Transverse colon (tissue), 4 donors: ENCODE results near the gene NME5. TPM values are rescaled to one million over a fixed set of nuclear protein-coding genes. Genes with fewer than 3 reads are reported as not detected.
"Not testable (repeated sequence)": the region's sequence is repeated elsewhere in the genome, so short reads cannot be mapped to it uniquely, and the experiment has no call there.

ENCODE experiments used
- DNase-seq: peaks from one replicate; pipeline ENCODE4 v3.0.0-alpha.2; 2019
- H3K27ac ChIP-seq, 4 donors: fragments of 200-600 bp; sonication (generic); 2 replicates each; pipeline ENCODE4 v1.5.1; 2016 to 2018; ENCODE audit warnings: inconsistent platforms in 4 of 4
- H3K27me3 ChIP-seq: fragments of 200-600 bp; sonication (generic); 2 replicates; pipeline ENCODE4 v1.5.1; 2017; ENCODE audit warnings: inconsistent platforms
- H3K36me3 ChIP-seq, 4 donors: fragments of 200-600 bp; sonication (generic); 2 replicates each; pipeline ENCODE4 v1.5.1; 2017 to 2019; ENCODE audit warnings: inconsistent platforms in 4 of 4
- H3K4me1 ChIP-seq, 4 donors: fragments of 200-600 bp; sonication (generic); 2 replicates each; pipeline ENCODE4 v1.5.1; 2017 to 2020; ENCODE audit warnings: inconsistent platforms in 4 of 4
- H3K4me3 ChIP-seq, 4 donors: fragments of 200-600 bp; sonication (generic); 1 replicate in 1 of 4; 2 replicates in 3 of 4; pipeline versions ENCODE4 v1.5.1 to v1.6.1; 2017 to 2019; ENCODE audit warnings: inconsistent platforms in 4 of 4
- H3K9me3 ChIP-seq, 2 donors: fragments of 200-600 bp; sonication (generic); 2 replicates each; pipeline ENCODE4 v1.5.1; 2017 to 2019; ENCODE audit warnings: inconsistent platforms in 2 of 2
- CTCF ChIP-seq, 5 experiments: fragments of 200-600 bp in 3 of 5; fragments of 450-650 bp in 2 of 5; sonication (generic) in 3 of 5; IDR thresholded peaks; 1 replicate in 2 of 5; 2 replicates in 3 of 5; pipeline ENCODE4 v1.5.1; 2016 to 2017; ENCODE audit warnings: antibody characterized with exemption in 5 of 5, inconsistent platforms in 3 of 5, mild to moderate bottlenecking in 2 of 5, moderate library complexity in 1 of 5
- EP300 ChIP-seq: sonication (generic); formaldehyde crosslinking; IDR thresholded peaks from one replicate; pipeline ENCODE4 v1.6.1; 2017; ENCODE audit warnings: antibody characterized with exemption, low read depth
- POLR2A ChIP-seq: fragments of 450-650 bp; IDR thresholded peaks from one replicate; pipeline ENCODE4 v1.6.1; 2016; ENCODE audit warnings: antibody characterized with exemption, mild to moderate bottlenecking, moderate library complexity
- POLR2AphosphoS5 ChIP-seq, 3 donors: sonication (generic); formaldehyde crosslinking; IDR thresholded peaks; one replicate each; pipeline ENCODE4 v1.6.1; 2016; ENCODE audit warnings: antibody characterized with exemption in 3 of 3
- WGBS, 2 donors: methylation state at CpG; one replicate each; pipeline ENCODE4 v1.1.5; 2018; ENCODE audit warnings: low coverage in 1 of 2; 5-methylcytosine and 5-hydroxymethylcytosine counted together
- in situ Hi-C, 4 donors: fragments of 200-750 bp; cut with MboI; loops; one replicate each; pipeline versions ENCODE4 v1.15.0 to v1.15.1; 2017; ENCODE audit warnings: low sequenced_read_pairs in 3 of 4, low pct_ligation_motif_present in 1 of 4, low pct_unique_long_range_greater_than_20kb in 1 of 4
- intact Hi-C: fragments of 100-400 bp; cut with DNase I; formaldehyde crosslinking; loops from one replicate; pipeline ENCODE4 v1.15.1; 2023; ENCODE audit warnings: low total_unique reads
- total RNA-seq, 4 donors: library from RNA; depleted of rRNA; stranded (reverse); fragments of >200 nt; gene quantifications; one replicate each; pipeline ENCODE4 v1.1.0, GENCODE V29; 2016

NME5 gene
- total RNA-seq, 4 donors from 2014 or later: not detected

- no peaks in the 10 kb centered on the region for H3K27me3 ChIP-seq
- WGBS, 2 donors: 93 to 100% methylated on average over 4 of the region's 4 CpGs
- no peak overlapping the region for H3K27ac ChIP-seq
- no peaks in the 10 kb centered on the region for H3K4me1 ChIP-seq
- H3K36me3 ChIP-seq: peaks cover 0 to 90% (median 43%) of the 10 kb centered on the region in 4 donors
- no peak overlapping the region for H3K4me3 ChIP-seq
- in situ Hi-C loops: no loop called here
- intact Hi-C loops: no loop called here
- no peak for TF ChIP-seq CTCF (IDR thresholded peaks at IDR 0.05)
- no peak for TF ChIP-seq POLR2A
- no peaks in the 10 kb centered on the region for H3K9me3 ChIP-seq
- no peak for DNase-seq
These were observed 21.5 kb upstream of the NME5 start for GRCh38 chr5:138160706-138161105.

GRCh38 chr5:138159666-138160065, 20.4 kb upstream of the NME5 start:
- DNase-seq: no peak
- WGBS, 2 donors: 95 to 100% methylated on average over 2 to 5 of the region's 5 CpGs
- Histone ChIP-seq H3K27ac (no peak overlapping the region), H3K36me3 (peaks cover 0 to 79% (median 38%) of the 10 kb centered on the region in 4 donors), H3K4me1 (no peaks in the 10 kb centered on the region), H3K27me3 (no peaks in the 10 kb centered on the region), H3K4me3 (no peak overlapping the region), H3K9me3 (no peaks in the 10 kb centered on the region)
- intact Hi-C loops: no loop called here
- in situ Hi-C loops: no loop called here
- no peak for TF ChIP-seq EP300
- TF ChIP-seq POLR2A: no peak
- no peak for TF ChIP-seq POLR2AphosphoS5 (IDR thresholded peaks at IDR 0.05)
- TF ChIP-seq CTCF (IDR thresholded peaks at IDR 0.05): no peak

GRCh38 chr5:138157626-138158025, 18.4 kb upstream of the NME5 start:
- intact Hi-C loops (no loop called here), in situ Hi-C loops (no loop called here)
- TF ChIP-seq POLR2A: no peak
- TF ChIP-seq POLR2AphosphoS5 (IDR thresholded peaks at IDR 0.05): no peak
- TF ChIP-seq CTCF (IDR thresholded peaks at IDR 0.05): no peak
- no peak overlapping the region for H3K4me3 ChIP-seq
- H3K4me1 ChIP-seq: no peaks in the 10 kb centered on the region
- no peaks in the 10 kb centered on the region for H3K9me3 ChIP-seq
- no peak overlapping the region for H3K27ac ChIP-seq
- no peaks in the 10 kb centered on the region for H3K27me3 ChIP-seq
- DNase-seq: no peak
- WGBS, 2 donors: 94% methylated on average over 1 of the region's 1 CpG; no CpG with 5 or more reads in 1 of the 2 donors
- peaks cover 0 to 59% (median 28%) of the 10 kb centered on the region in 4 donors for H3K36me3 ChIP-seq

GRCh38 chr5:138155977-138156376, 16.7 kb upstream of the NME5 start:
- H3K4me3 ChIP-seq, H3K9me3 ChIP-seq, intact Hi-C loops, DNase-seq, H3K27ac ChIP-seq, H3K4me1 ChIP-seq, in situ Hi-C loops, H3K27me3 ChIP-seq: not testable (repeated sequence)
- 96 to 100% methylated on average over 6 to 9 of the region's 9 CpGs for WGBS, 2 donors
- H3K36me3 ChIP-seq: peaks cover 0 to 43% (median 19%) of the 10 kb centered on the region in 4 donors

GRCh38 chr5:138149530-138149929, 10.3 kb upstream of the NME5 start:
- in situ Hi-C loops (loop anchor here in 1 of 4 donors (25.0 kb wide), 1 partner anchor 362 kb away; no protein-coding TSS in a partner anchor), intact Hi-C loops (no loop called here)
- WGBS, 2 donors: 53% methylated on average over 3 of the region's 3 CpGs
- Histone ChIP-seq H3K36me3 (no peaks in the 10 kb centered on the region), H3K27me3 (no peaks in the 10 kb centered on the region), H3K4me3 (no peak overlapping the region), H3K27ac (no peak overlapping the region), H3K4me1 (peaks cover 0 to 4% (median 0%) of the 10 kb centered on the region in 4 donors), H3K9me3 (no peaks in the 10 kb centered on the region)
- DNase-seq: no peak
- TF ChIP-seq POLR2AphosphoS5 (IDR thresholded peaks at IDR 0.05) (no peak), CTCF (IDR thresholded peaks at IDR 0.05) (no peak), POLR2A (no peak), EP300 (no peak)
